Astrocyte (in vitro differentiated cells and primary cell): ENCODE data around the gene GCSAM.

ENCODE experiments used
- CTCF ChIP-seq: IDR thresholded peaks from 2 replicates; pipeline ENCODE4 v1.5.1; 2011; ENCODE audit warnings: low read depth, mild to moderate bottlenecking, inconsistent platforms, low read length, moderate library complexity; ENCODE audit not compliant: insufficient read depth
- EZH2 ChIP-seq: IDR thresholded peaks from 2 replicates; pipeline ENCODE4 v1.6.1; 2012; ENCODE audit warnings: mild to moderate bottlenecking, low read length, inconsistent platforms; ENCODE audit not compliant: insufficient read depth

GRCh38 chr3:112101916-112102315 is 31.1 kb downstream of the GCSAM start:
- TF ChIP-seq CTCF, result no peak
- TF ChIP-seq EZH2, result no peak
